ENCODE results near the gene PAPOLB.

- TF ChIP-seq EZH2phosphoT487 (IDR thresholded peaks at IDR 0.05; ENCODE audit: low read depth, severe bottlenecking, unreplicated experiment) = no peak
- TF ChIP-seq, protein P1, sequence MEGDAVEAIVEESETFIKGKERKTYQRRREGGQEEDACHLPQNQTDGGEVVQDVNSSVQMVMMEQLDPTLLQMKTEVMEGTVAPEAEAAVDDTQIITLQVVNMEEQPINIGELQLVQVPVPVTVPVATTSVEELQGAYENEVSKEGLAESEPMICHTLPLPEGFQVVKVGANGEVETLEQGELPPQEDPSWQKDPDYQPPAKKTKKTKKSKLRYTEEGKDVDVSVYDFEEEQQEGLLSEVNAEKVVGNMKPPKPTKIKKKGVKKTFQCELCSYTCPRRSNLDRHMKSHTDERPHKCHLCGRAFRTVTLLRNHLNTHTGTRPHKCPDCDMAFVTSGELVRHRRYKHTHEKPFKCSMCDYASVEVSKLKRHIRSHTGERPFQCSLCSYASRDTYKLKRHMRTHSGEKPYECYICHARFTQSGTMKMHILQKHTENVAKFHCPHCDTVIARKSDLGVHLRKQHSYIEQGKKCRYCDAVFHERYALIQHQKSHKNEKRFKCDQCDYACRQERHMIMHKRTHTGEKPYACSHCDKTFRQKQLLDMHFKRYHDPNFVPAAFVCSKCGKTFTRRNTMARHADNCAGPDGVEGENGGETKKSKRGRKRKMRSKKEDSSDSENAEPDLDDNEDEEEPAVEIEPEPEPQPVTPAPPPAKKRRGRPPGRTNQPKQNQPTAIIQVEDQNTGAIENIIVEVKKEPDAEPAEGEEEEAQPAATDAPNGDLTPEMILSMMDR (IDR thresholded peaks at IDR 0.05; ENCODE audit: poor library complexity) = no peak
Observed at GRCh38 chr7:4842319-4843064, 19.3 kb downstream of the PAPOLB start.
